Endothelial cell (in vitro differentiated cells): ENCODE results near the gene CSNK1D. TPM values are rescaled to one million over a fixed set of nuclear protein-coding genes. Genes with fewer than 3 reads are reported as not detected.

ENCODE experiments used
- DNase-seq: peaks from one replicate; pipeline ENCODE4 v3.0.0; 2021; ENCODE audit warnings: low spot score
- H3K27ac Mint-ChIP-seq: one replicate; pipeline ENCODE4 v1.8.0; 2021; ENCODE audit warnings: mixed read lengths, inconsistent platforms; ENCODE audit not compliant: unreplicated experiment
- H3K27me3 Mint-ChIP-seq: one replicate; pipeline ENCODE4 v1.8.0; 2021; ENCODE audit warnings: mild to moderate bottlenecking, moderate library complexity, mixed read lengths, inconsistent platforms; ENCODE audit not compliant: unreplicated experiment
- H3K36me3 Mint-ChIP-seq: one replicate; pipeline ENCODE4 v1.8.0; 2021; ENCODE audit warnings: mild to moderate bottlenecking, low read depth, mixed read lengths, inconsistent platforms; ENCODE audit not compliant: unreplicated experiment
- H3K4me1 Mint-ChIP-seq: one replicate; pipeline ENCODE4 v1.8.0; 2021; ENCODE audit warnings: mild to moderate bottlenecking, mixed read lengths, inconsistent platforms; ENCODE audit not compliant: unreplicated experiment
- H3K4me3 Mint-ChIP-seq: one replicate; pipeline ENCODE4 v1.8.0; 2021; ENCODE audit warnings: mild to moderate bottlenecking, mixed read lengths, inconsistent platforms; ENCODE audit not compliant: unreplicated experiment
- H3K9me3 Mint-ChIP-seq: one replicate; pipeline ENCODE4 v1.8.0; 2021; ENCODE audit warnings: mixed read lengths, inconsistent platforms; ENCODE audit not compliant: unreplicated experiment
- CTCF ChIP-seq: fragments of 200-600 bp; sonication (generic); IDR thresholded peaks from one replicate; pipeline ENCODE4 v1.5.0; 2021; ENCODE audit warnings: antibody characterized with exemption; ENCODE audit not compliant: unreplicated experiment
- total RNA-seq: library from RNA; stranded (reverse); fragmentation: NEBNext Ultra II Directional; extraction: Animal tissue kit (Norgen Biotek cat#: 25700); gene quantifications from one replicate; pipeline ENCODE4 v1.2.1, GENCODE V29; 2021; ENCODE audit not compliant: unreplicated experiment

The CSNK1D gene
- total RNA-seq, 1 donor from 2014 or later, result 149 TPM

GRCh38 chr17:82309656-82310570, 36.4 kb upstream of the CSNK1D start:
- H3K27me3 Mint-ChIP-seq, result peaks cover 6% of the 10 kb centered on the region
- DNase-seq, result no peak
- no peak overlapping the region for H3K27ac Mint-ChIP-seq

GRCh38 chr17:82305727-82306300, 32.3 kb upstream of the CSNK1D start:
- H3K4me1 Mint-ChIP-seq, result no peaks in the 10 kb centered on the region

More at GRCh38 chr17:82309656-82310570, 36.4 kb upstream of the CSNK1D start:
- Mint-ChIP-seq H3K4me1 (no peaks in the 10 kb centered on the region), H3K4me3 (no peak overlapping the region), H3K9me3 (no peaks in the 10 kb centered on the region), H3K36me3 (no peaks in the 10 kb centered on the region)
- no peak for TF ChIP-seq CTCF

GRCh38 chr17:82304826-82305726, 31.6 kb upstream of the CSNK1D start:
- H3K4me3 Mint-ChIP-seq, result no peak overlapping the region
- H3K9me3 Mint-ChIP-seq, result no peaks in the 10 kb centered on the region
- H3K4me1 Mint-ChIP-seq, result no peaks in the 10 kb centered on the region
- no peak for TF ChIP-seq CTCF
- H3K27ac Mint-ChIP-seq, result no peak overlapping the region
- no peaks in the 10 kb centered on the region for H3K36me3 Mint-ChIP-seq
- no peak for DNase-seq
- H3K27me3 Mint-ChIP-seq, result peaks cover 6% of the 10 kb centered on the region

More at GRCh38 chr17:82305727-82306300, 32.3 kb upstream of the CSNK1D start:
- H3K4me3 Mint-ChIP-seq, result no peak overlapping the region
- peaks cover 6% of the 10 kb centered on the region for H3K27me3 Mint-ChIP-seq
- no peak overlapping the region for H3K27ac Mint-ChIP-seq
- DNase-seq, result no peak
- TF ChIP-seq CTCF, result no peak
- H3K36me3 Mint-ChIP-seq, result no peaks in the 10 kb centered on the region
- no peaks in the 10 kb centered on the region for H3K9me3 Mint-ChIP-seq

- Mint-ChIP-seq H3K27ac (no peak overlapping the region), H3K4me1 (no peaks in the 10 kb centered on the region), H3K36me3 (no peaks in the 10 kb centered on the region), H3K4me3 (no peak overlapping the region), H3K9me3 (no peaks in the 10 kb centered on the region), H3K27me3 (peaks cover 8% of the 10 kb centered on the region)
- DNase-seq, result no peak
- no peak for TF ChIP-seq CTCF
Observed at GRCh38 chr17:82303944-82304808, 30.7 kb upstream of the CSNK1D start.
